T-helper 2 cell treated with Interferon-gamma antibody and Interleukin-4, amounts not matched to agents 5 μg/mL and 100 μg/mL, for 36 hours (primary cell): ENCODE measurements around the gene KYAT1.

Experiments used
- DNase-seq: peaks from one replicate; pipeline ENCODE4 v3.0.0; 2021; ENCODE audit warnings: low spot score
- H3K27ac Mint-ChIP-seq: one replicate; pipeline ENCODE4 v1.8.0; 2021; ENCODE audit warnings: mild to moderate bottlenecking, mixed read lengths
- H3K27me3 Mint-ChIP-seq: one replicate; pipeline ENCODE4 v1.8.0; 2021; ENCODE audit warnings: low read depth, mixed read lengths
- H3K36me3 Mint-ChIP-seq: one replicate; pipeline ENCODE4 v1.8.0; 2021; ENCODE audit warnings: low read depth, mixed read lengths
- H3K4me1 Mint-ChIP-seq: one replicate; pipeline ENCODE4 v1.8.0; 2021; ENCODE audit warnings: low read depth, mixed read lengths
- H3K4me3 Mint-ChIP-seq: one replicate; pipeline ENCODE4 v1.8.0; 2022; ENCODE audit warnings: mild to moderate bottlenecking, moderate library complexity, mixed read lengths
- H3K9me3 Mint-ChIP-seq: one replicate; pipeline ENCODE4 v1.8.0; 2021; ENCODE audit warnings: mixed read lengths

Gene KYAT1

DNA sequence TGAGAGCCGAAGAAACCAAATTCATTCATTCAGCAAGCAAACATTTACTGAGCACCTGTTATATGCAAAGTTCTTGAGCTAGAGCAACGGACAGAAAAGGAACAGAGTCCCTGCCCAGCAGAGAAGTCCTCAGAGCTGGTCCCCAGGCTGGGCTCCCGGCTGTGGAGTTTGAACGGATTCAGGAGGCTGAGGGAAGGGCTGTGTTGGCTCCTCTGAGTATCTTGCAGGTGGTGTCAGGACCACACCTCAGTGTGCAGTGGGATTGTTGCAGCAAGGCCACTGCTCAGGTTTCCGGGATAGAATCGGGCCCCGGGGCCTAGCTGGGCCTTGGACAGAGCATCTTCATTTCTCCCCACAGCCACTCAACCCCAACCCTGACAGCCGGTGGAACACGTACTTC, 89.6 kb downstream of the KYAT1 start:
- Mint-ChIP-seq H3K9me3 (no peaks in the 10 kb centered on the region), H3K36me3 (peaks cover 21% of the 10 kb centered on the region), H3K27me3 (no peaks in the 10 kb centered on the region), H3K4me3 (no peak overlapping the region), H3K4me1 (peaks cover 11% of the 10 kb centered on the region), H3K27ac (no peak overlapping the region)
- no peak for DNase-seq

DNA sequence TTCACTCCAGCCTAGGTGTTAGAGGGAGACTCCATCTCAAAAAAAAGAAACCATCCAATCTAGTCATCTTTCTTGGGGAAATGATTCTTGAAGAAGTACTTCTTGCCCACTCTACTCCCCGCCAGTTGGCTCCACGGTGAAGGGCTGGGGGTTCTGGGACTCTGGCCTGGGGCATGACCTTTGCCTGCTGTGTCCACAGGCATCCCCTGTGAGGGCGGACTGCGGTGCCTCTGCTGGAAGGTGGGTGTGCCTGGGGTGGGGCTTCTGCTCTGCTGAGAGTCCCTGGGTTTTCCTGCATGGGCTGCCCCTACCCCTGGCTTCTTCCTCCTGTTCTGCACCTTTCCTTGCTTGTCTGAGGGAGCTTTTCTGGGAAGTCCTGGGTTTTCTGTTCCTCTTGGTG, 91.2 kb downstream of the KYAT1 start:
- DNase-seq: no peak
- no peak overlapping the region for H3K4me3 Mint-ChIP-seq
- no peak overlapping the region for H3K27ac Mint-ChIP-seq
- peaks cover 19% of the 10 kb centered on the region for H3K36me3 Mint-ChIP-seq
- H3K4me1 Mint-ChIP-seq: peaks cover 14% of the 10 kb centered on the region
- H3K9me3 Mint-ChIP-seq: no peaks in the 10 kb centered on the region
- H3K27me3 Mint-ChIP-seq: no peaks in the 10 kb centered on the region

DNA sequence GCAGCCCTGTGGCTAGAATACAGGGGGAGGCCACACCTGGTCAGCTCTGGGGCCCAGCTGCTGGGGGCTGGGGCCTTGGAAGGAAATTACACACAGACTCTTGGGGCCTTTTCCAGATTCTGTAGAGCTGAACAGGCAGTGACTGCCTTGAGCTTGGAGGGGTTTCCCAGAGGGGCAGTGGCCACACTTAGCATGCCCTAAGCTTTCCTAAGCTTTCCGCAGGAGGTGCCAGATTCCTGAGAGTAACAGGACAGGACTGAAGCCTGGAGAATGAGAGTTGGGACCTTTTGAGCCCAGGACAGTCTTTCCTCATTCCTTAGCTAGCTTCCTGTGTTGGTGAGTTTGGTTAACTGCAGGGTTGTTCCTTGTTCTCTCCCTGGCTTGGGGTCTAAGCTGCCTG, 93.3 kb downstream of the KYAT1 start:
- Mint-ChIP-seq H3K4me1 (peaks cover 14% of the 10 kb centered on the region), H3K4me3 (peak overlapping the region; percentile 97), H3K27me3 (no peaks in the 10 kb centered on the region), H3K36me3 (peaks cover 16% of the 10 kb centered on the region), H3K9me3 (no peaks in the 10 kb centered on the region), H3K27ac (peak overlapping the region; percentile 52)
- no peak for DNase-seq

DNA sequence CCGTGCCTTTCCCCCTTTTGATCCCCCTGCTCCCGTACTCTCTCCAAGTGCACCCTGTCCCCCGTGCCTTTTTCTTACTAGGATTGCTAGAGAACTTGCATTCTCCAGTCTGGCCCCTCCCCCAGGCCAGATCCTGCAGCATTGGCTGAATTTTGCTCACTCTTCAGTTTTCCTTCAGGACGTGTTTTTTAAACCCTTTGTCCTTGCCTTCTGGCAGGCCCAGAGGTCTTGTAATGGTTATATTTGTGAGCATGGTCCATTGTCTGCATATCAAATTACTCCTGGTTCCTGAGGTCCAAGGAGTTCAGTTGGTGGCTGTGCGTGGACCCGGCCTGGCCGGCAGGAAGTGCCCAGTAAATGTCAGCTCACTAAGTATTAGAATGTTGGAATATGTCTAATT, 94.1 kb downstream of the KYAT1 start:
- peak overlapping the region; percentile 93 for H3K27ac Mint-ChIP-seq
- no peaks in the 10 kb centered on the region for H3K27me3 Mint-ChIP-seq
- H3K9me3 Mint-ChIP-seq: no peaks in the 10 kb centered on the region
- H3K36me3 Mint-ChIP-seq: peaks cover 9% of the 10 kb centered on the region
- peaks cover 14% of the 10 kb centered on the region for H3K4me1 Mint-ChIP-seq
- no peak for DNase-seq
- peak overlapping the region; percentile 97 for H3K4me3 Mint-ChIP-seq

DNA sequence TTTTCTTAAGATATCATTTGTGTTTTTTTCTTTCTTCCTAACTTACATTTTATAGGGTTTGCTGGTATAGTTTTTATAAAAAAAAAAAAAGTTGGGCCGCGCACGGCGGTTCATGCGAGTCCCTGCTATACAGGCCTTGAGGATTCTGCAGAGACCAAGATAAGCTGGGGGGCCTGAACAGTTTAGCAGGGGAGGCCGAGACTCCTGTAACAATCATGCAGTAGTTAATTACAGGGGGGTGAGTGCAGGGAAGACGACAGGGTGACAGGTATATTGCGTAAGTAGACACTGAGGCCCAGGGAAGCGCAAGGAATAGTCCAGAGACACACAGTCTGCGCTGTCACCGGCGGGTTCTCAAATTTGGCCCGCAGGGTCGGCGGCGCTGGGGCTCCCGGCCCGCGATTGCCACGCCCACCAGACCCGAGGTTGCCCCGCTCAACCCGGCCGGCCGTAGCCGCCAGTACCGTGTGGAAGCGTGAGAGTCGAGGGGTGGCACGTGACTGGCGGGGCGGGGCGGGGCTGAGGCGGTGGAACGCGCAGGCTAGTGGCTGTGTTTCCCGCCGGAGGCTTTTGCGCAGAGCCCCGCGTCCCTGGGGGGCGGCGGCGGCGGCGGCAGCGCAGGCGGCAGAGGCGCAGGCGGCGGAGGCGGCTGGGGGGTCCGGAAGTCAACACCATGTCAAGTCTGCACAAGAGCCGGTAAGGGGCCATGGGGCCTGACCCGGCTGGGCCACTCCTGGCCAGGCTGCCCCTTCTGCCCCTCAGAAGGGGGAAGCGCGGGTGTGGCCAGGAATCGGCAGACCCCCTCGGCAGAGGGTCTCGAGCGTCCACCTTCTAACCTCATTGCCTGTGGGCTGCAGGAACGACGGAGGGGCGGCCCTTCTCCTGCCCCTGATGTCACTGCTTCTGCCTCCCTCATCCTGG, 94.8 kb downstream of the KYAT1 start, which contains the start of gene TBC1D13:
Gene TBC1D13 (plus strand): TSS at position 573 of the 921 bp plus-strand sequence. CDS start 101 bp downstream, at position 674.
- Mint-ChIP-seq H3K4me3 (peak within 1 kb of the TSS; percentile 97), H3K36me3 (peaks cover 3% of the 10 kb centered on the region), H3K27me3 (no peaks in the 10 kb centered on the region), H3K27ac (peak within 1 kb of the TSS; percentile 93), H3K4me1 (peaks cover 14% of the 10 kb centered on the region), H3K9me3 (no peaks in the 10 kb centered on the region)
- peak; percentile 86 for DNase-seq

DNA sequence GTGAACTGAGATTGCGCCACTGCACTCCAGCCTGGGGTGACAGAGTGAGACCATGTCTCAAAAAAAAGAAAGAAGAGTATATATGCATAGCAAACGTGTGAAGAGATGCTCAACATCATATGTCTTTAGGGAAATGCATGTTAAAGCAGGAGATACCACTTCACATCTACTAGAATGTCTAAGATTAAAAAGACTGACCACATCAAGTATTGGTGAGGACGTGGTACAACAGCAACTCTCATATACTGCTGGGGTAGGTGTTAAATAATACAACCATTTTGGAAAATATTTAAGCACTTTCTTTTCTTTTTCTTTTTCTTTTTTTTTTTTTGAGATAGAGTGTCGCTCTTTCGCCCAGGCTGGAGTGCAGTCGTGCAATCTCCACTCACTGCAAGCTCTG, 96.3 kb downstream of the KYAT1 start:
- no peak overlapping the region for H3K4me3 Mint-ChIP-seq
- no peaks in the 10 kb centered on the region for H3K27me3 Mint-ChIP-seq
- H3K9me3 Mint-ChIP-seq: peaks cover 5% of the 10 kb centered on the region
- peaks cover 17% of the 10 kb centered on the region for H3K4me1 Mint-ChIP-seq
- H3K36me3 Mint-ChIP-seq: peaks cover 2% of the 10 kb centered on the region
- H3K27ac Mint-ChIP-seq: peak overlapping the region; percentile 7
- no peak for DNase-seq
